ENCODE measurements around the gene CDH13.

Gene CDH13

GRCh38 chr16:83660282-83660681 is 1033.5 kb downstream of the CDH13 start:
- no peak overlapping the region for H3K9ac ChIP-seq (ENCODE audit: low read length)
- no peaks in the 10 kb centered on the region for H3K27me3 ChIP-seq (ENCODE audit: control insufficient read depth in 1 of 2, insufficient read depth in 2 of 2, low read length in 2 of 2)
- H3K27ac ChIP-seq (ENCODE audit: low read depth, low read length), result no peak overlapping the region
- no peaks in the 10 kb centered on the region for H3K4me1 ChIP-seq (ENCODE audit: insufficient read depth, low read length)
- no peaks in the 10 kb centered on the region for H3K9me3 ChIP-seq (ENCODE audit: low read length)
- H3K36me3 ChIP-seq (ENCODE audit: insufficient read depth, low read length), result no peaks in the 10 kb centered on the region
- no peak overlapping the region for H3K4me3 ChIP-seq (ENCODE audit: low read depth in 1 of 2, low read length in 2 of 2)

DNA sequence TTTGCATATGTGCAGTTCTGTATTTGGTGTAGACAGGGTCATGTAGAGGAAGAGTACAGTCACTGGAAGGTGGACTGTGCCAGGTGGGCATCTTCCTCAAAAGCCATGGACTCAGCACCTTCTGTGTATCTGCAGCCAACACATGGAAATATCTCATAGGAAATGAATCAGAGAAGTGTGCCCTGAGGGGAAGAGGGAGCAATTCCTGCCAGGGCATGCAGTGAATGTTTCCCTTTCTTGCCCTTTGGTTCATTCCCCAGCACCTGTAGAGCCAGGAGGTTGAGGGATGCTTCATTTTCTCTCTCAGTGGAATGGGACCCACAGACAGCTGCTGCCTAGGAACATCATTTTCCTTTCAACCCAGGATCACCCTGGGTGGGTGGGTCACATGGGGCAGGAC is 1034.9 kb downstream of the CDH13 start:
- Histone ChIP-seq H3K27me3 (ENCODE audit: control insufficient read depth in 1 of 2, insufficient read depth in 2 of 2, low read length in 2 of 2) (no peaks in the 10 kb centered on the region), H3K4me3 (ENCODE audit: low read depth in 1 of 2, low read length in 2 of 2) (no peak overlapping the region), H3K9me3 (ENCODE audit: low read length) (no peaks in the 10 kb centered on the region), H3K36me3 (ENCODE audit: insufficient read depth, low read length) (no peaks in the 10 kb centered on the region), H3K4me1 (ENCODE audit: insufficient read depth, low read length) (no peaks in the 10 kb centered on the region), H3K27ac (ENCODE audit: low read depth, low read length) (no peak overlapping the region), H3K9ac (ENCODE audit: low read length) (no peak overlapping the region)

DNA sequence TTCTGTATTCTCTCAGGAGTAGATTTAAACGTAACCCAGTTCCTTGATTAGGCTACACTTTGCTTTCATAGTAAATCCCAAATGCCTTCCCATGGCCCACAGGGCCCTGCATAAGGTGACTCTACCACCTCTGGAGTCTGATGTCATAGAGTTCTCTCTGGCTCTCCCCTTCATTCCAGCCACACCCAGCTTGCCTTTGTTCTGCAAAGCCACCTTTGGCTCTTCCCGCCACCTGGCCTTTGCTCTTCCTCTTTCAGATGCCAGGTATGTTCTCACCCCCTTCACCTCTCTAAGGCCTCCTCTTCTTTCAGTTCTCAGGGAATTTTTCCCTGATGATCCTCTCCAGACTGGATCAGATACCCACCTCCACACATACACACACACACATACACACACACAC is 1039.7 kb downstream of the CDH13 start:
- H3K9me3 ChIP-seq (ENCODE audit: low read length), result no peaks in the 10 kb centered on the region
- H3K27ac ChIP-seq (ENCODE audit: low read depth, low read length), result no peak overlapping the region
- H3K4me1 ChIP-seq (ENCODE audit: insufficient read depth, low read length), result no peaks in the 10 kb centered on the region
- H3K27me3 ChIP-seq (ENCODE audit: control insufficient read depth in 1 of 2, insufficient read depth in 2 of 2, low read length in 2 of 2), result no peaks in the 10 kb centered on the region
- H3K36me3 ChIP-seq (ENCODE audit: insufficient read depth, low read length), result no peaks in the 10 kb centered on the region
- H3K4me3 ChIP-seq (ENCODE audit: low read depth in 1 of 2, low read length in 2 of 2), result no peak overlapping the region
- H3K9ac ChIP-seq (ENCODE audit: low read length), result no peak overlapping the region

- no peaks in the 10 kb centered on the region for H3K27me3 ChIP-seq (ENCODE audit: control insufficient read depth in 1 of 2, insufficient read depth in 2 of 2, low read length in 2 of 2)
- H3K9me3 ChIP-seq (ENCODE audit: low read length), result no peaks in the 10 kb centered on the region
- H3K4me1 ChIP-seq (ENCODE audit: insufficient read depth, low read length), result no peaks in the 10 kb centered on the region
- H3K4me3 ChIP-seq (ENCODE audit: low read depth in 1 of 2, low read length in 2 of 2), result no peak overlapping the region
- H3K36me3 ChIP-seq (ENCODE audit: insufficient read depth, low read length), result no peaks in the 10 kb centered on the region
- no peak overlapping the region for H3K9ac ChIP-seq (ENCODE audit: low read length)
- H3K27ac ChIP-seq (ENCODE audit: low read depth, low read length), result no peak overlapping the region
These were observed 1042.7 kb downstream of the CDH13 start for GRCh38 chr16:83669456-83669855.

- H3K36me3 ChIP-seq (ENCODE audit: insufficient read depth, low read length), result no peaks in the 10 kb centered on the region
- H3K27me3 ChIP-seq (ENCODE audit: control insufficient read depth in 1 of 2, insufficient read depth in 2 of 2, low read length in 2 of 2), result no peaks in the 10 kb centered on the region
- no peak overlapping the region for H3K27ac ChIP-seq (ENCODE audit: low read depth, low read length)
- no peak overlapping the region for H3K4me3 ChIP-seq (ENCODE audit: low read depth in 1 of 2, low read length in 2 of 2)
- no peaks in the 10 kb centered on the region for H3K9me3 ChIP-seq (ENCODE audit: low read length)
- H3K4me1 ChIP-seq (ENCODE audit: insufficient read depth, low read length), result no peaks in the 10 kb centered on the region
- H3K9ac ChIP-seq (ENCODE audit: low read length), result no peak overlapping the region
These were observed 1048.3 kb downstream of the CDH13 start for GRCh38 chr16:83674931-83675535.

GRCh38 chr16:83676086-83676485 is 1049.3 kb downstream of the CDH13 start:
- Histone ChIP-seq H3K27me3 (ENCODE audit: control insufficient read depth in 1 of 2, insufficient read depth in 2 of 2, low read length in 2 of 2) (no peaks in the 10 kb centered on the region), H3K9ac (ENCODE audit: low read length) (no peak overlapping the region), H3K4me3 (ENCODE audit: low read depth in 1 of 2, low read length in 2 of 2) (no peak overlapping the region), H3K27ac (ENCODE audit: low read depth, low read length) (no peak overlapping the region), H3K9me3 (ENCODE audit: low read length) (no peaks in the 10 kb centered on the region), H3K36me3 (ENCODE audit: insufficient read depth, low read length) (no peaks in the 10 kb centered on the region), H3K4me1 (ENCODE audit: insufficient read depth, low read length) (no peaks in the 10 kb centered on the region)

- Histone ChIP-seq H3K9me3 (ENCODE audit: low read length) (no peaks in the 10 kb centered on the region), H3K4me1 (ENCODE audit: insufficient read depth, low read length) (no peaks in the 10 kb centered on the region), H3K9ac (ENCODE audit: low read length) (no peak overlapping the region), H3K27ac (ENCODE audit: low read depth, low read length) (no peak overlapping the region), H3K4me3 (ENCODE audit: low read depth in 1 of 2, low read length in 2 of 2) (no peak overlapping the region), H3K36me3 (ENCODE audit: insufficient read depth, low read length) (no peaks in the 10 kb centered on the region), H3K27me3 (ENCODE audit: control insufficient read depth in 1 of 2, insufficient read depth in 2 of 2, low read length in 2 of 2) (no peaks in the 10 kb centered on the region)
These were observed 1054.2 kb downstream of the CDH13 start for GRCh38 chr16:83680980-83681379.

- H3K36me3 ChIP-seq (ENCODE audit: insufficient read depth, low read length), result no peaks in the 10 kb centered on the region
- H3K4me3 ChIP-seq (ENCODE audit: low read depth in 1 of 2, low read length in 2 of 2), result no peak overlapping the region
- no peak overlapping the region for H3K27ac ChIP-seq (ENCODE audit: low read depth, low read length)
- no peaks in the 10 kb centered on the region for H3K4me1 ChIP-seq (ENCODE audit: insufficient read depth, low read length)
- no peaks in the 10 kb centered on the region for H3K9me3 ChIP-seq (ENCODE audit: low read length)
- H3K9ac ChIP-seq (ENCODE audit: low read length), result no peak overlapping the region
- no peaks in the 10 kb centered on the region for H3K27me3 ChIP-seq (ENCODE audit: control insufficient read depth in 1 of 2, insufficient read depth in 2 of 2, low read length in 2 of 2)
These were observed 1054.7 kb downstream of the CDH13 start for GRCh38 chr16:83681381-83681956.

DNA sequence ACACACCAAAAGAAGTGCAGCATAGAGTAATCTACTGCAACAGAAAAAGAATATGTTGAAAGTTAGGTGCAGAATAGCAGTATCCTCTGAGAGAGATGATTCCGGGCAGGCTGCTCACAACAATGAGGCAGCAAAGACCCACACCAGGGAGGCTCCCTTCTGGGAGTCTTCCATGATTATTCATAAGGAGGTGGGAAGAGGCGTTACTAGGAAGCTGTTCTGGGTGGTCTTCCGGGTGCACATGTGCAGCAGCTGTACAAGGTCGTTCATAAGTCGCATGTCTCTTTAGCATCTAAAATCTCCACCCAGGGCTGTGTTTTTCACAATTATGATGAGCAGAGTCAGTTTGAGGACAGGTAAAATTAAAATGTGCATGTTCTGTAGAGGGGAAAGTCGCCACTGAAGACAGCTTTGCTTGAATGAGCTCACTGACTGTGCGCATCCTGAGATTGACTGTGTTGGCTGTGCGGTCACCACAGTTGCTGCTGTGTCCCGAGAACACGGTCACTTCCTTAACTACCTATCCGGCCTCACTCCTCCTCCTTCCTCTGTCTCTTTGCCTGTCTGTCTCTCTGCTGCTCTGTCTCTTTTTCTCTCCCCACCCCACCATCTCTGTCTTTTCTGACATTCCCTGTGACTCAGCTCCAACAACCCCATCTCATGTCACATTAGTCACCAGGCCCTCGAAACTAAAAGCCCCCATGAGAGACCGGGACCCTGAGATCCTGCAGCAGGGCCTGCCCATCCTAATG is 1055.5 kb downstream of the CDH13 start:
- H3K36me3 ChIP-seq (ENCODE audit: insufficient read depth, low read length), result no peaks in the 10 kb centered on the region
- no peaks in the 10 kb centered on the region for H3K9me3 ChIP-seq (ENCODE audit: low read length)
- H3K27me3 ChIP-seq (ENCODE audit: control insufficient read depth in 1 of 2, insufficient read depth in 2 of 2, low read length in 2 of 2), result no peaks in the 10 kb centered on the region
- H3K4me1 ChIP-seq (ENCODE audit: insufficient read depth, low read length), result no peaks in the 10 kb centered on the region
- H3K4me3 ChIP-seq (ENCODE audit: low read depth in 1 of 2, low read length in 2 of 2), result no peak overlapping the region
- no peak overlapping the region for H3K27ac ChIP-seq (ENCODE audit: low read depth, low read length)
- no peak overlapping the region for H3K9ac ChIP-seq (ENCODE audit: low read length)

GRCh38 chr16:83682868-83683235 is 1056.1 kb downstream of the CDH13 start:
- H3K27ac ChIP-seq (ENCODE audit: low read depth, low read length), result no peak overlapping the region
- no peaks in the 10 kb centered on the region for H3K4me1 ChIP-seq (ENCODE audit: insufficient read depth, low read length)
- H3K4me3 ChIP-seq (ENCODE audit: low read depth in 1 of 2, low read length in 2 of 2), result no peak overlapping the region
- H3K9me3 ChIP-seq (ENCODE audit: low read length), result no peaks in the 10 kb centered on the region
- no peaks in the 10 kb centered on the region for H3K36me3 ChIP-seq (ENCODE audit: insufficient read depth, low read length)
- no peak overlapping the region for H3K9ac ChIP-seq (ENCODE audit: low read length)
- H3K27me3 ChIP-seq (ENCODE audit: control insufficient read depth in 1 of 2, insufficient read depth in 2 of 2, low read length in 2 of 2), result no peaks in the 10 kb centered on the region

- Histone ChIP-seq H3K9ac (ENCODE audit: low read length) (no peak overlapping the region), H3K4me3 (ENCODE audit: low read depth in 1 of 2, low read length in 2 of 2) (no peak overlapping the region), H3K27ac (ENCODE audit: low read depth, low read length) (no peak overlapping the region)
These were observed 1058.9 kb downstream of the CDH13 start for GRCh38 chr16:83685615-83686165.

More at GRCh38 chr16:83685615-83686165, 1058.9 kb downstream of the CDH13 start:
- no peaks in the 10 kb centered on the region for H3K9me3 ChIP-seq (ENCODE audit: low read length)
- no peaks in the 10 kb centered on the region for H3K27me3 ChIP-seq (ENCODE audit: control insufficient read depth in 1 of 2, insufficient read depth in 2 of 2, low read length in 2 of 2)
- no peaks in the 10 kb centered on the region for H3K4me1 ChIP-seq (ENCODE audit: insufficient read depth, low read length)
- H3K36me3 ChIP-seq (ENCODE audit: insufficient read depth, low read length), result no peaks in the 10 kb centered on the region

All from muscle layer of colon (tissue), 2 donors.